Activated gamma-delta T cell (primary cell): Measurements from ENCODE around the gene CASKIN2.
"Not testable (repeated sequence)": the region's sequence is repeated elsewhere in the genome, so short reads cannot be mapped to it uniquely, and the experiment has no call there.

ENCODE experiments used
- DNase-seq: peaks from one replicate; lab custom pipeline; 2025; lab: John Stamatoyannopoulos, UW

The CASKIN2 gene

DNA sequence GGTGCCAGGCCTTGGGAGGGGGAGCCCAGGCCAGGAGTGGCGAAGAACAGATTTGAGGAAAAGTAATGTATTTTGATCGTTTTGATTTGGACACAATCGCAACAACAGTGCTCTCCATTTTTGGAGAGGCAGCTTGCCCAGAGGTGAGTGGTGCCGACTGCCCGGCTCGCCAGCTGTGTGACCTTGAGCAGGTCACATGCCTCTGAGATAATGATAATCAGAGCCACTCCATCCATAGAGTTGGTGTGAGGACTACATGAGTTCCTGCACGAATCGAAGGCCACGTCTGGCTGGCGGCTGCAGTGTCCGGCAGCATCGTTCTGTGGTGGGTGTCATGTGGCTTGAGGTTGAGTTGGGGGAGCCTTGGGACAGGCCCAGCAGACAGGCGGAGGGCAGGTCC lies 30.8 kb upstream of the CASKIN2 start:
- no peak for DNase-seq

DNA sequence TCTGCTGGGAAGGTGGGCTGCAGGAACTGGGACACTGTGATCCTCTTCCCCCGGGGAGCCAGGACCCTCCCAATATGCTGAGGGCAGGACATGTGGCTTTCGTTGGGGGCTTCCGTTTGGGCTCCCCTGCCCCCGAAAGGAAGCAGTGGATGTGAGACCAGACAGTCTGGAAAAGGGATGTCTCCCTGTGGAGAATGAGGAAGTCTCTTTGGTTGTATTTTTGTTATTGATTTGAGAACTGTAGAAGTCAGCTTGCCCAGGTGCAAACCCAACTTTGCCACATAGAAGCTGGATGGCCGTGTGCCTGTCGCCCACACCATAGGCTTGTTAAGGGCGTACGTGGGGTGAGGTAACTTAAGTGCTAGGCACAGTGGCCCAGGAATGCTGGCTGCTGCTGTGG lies 28.9 kb upstream of the CASKIN2 start:
- no peak for DNase-seq

DNA sequence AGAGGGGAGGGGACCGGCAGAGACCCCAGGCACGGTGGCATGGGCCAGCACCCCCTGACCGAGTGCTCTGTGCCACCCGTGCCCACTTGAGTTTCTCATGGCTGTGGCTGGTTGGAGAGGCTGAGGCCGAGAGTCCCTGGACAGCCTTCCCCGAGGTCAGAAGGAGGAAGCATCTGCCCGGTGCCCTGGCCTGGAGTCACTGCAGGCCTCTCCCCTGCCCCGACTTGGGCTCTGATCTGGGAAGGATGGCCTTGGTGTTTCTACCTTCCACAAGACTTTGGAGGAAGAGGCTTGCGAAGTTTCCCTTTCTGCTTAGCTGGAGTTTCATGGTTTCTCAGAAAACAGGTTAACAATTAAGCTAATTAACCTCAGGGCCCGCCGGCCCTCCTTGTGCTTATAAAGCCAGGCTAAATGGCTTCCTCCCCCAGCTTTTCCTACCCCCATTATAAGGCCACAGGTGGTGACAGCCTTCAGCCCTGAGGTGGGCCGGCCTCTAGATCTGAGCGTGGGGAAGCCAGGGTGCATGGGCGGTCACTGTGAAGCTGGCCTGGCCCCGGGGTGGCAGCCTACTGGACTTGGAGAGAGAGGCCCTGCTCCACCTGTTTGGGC lies 27.5 kb upstream of the CASKIN2 start:
- DNase-seq = no peak

- no peak for DNase-seq
These were observed 26.9 kb upstream of the CASKIN2 start for GRCh38 chr17:75542229-75542628.

- DNase-seq = no peak
These were observed 25.7 kb upstream of the CASKIN2 start for GRCh38 chr17:75540923-75541503.

GRCh38 chr17:75539967-75540729 lies 24.8 kb upstream of the CASKIN2 start:
- no peak for DNase-seq

DNA sequence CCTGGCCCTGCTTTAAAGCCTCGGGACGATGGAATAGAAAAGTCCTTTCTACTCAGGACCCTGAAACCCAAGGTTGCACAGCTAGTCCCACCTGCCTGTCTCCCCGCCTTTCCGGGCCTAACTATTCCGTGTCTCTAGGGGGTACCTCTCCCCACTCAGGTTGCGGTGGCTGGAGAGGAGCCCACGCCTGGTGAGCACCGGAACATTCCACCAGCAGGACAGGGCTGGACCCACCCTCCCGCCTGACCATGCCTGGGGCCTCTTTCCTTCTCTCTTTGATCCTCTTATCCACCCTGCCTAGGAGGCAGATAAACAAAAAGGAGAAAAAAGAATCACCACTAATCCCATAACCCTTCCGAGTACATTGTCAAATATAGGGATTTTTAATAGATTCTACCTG lies 21.0 kb upstream of the CASKIN2 start:
- DNase-seq = no peak

- DNase-seq = no peak
These were observed 20.5 kb upstream of the CASKIN2 start for GRCh38 chr17:75535871-75536270.

DNA sequence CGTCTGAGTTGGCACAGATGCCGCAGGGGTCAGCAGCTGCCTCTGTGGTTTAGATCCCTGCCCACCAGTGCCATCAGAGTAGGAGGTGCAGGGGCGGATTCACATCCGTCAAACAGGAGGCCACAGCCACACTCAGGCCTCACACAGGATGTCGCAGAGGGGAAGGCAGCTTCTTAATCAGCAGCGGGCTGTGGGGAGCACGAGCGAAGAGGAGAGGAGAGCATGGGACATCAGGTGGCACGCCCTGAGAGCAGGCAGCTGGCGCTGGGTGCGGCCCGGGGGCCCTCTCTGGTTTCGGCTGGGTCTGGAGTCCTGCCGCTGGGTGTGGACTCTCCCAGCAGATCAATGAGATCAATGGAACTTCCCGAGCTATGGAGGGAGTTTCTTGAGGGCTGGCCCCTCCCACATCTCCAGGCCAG lies 19.8 kb upstream of the CASKIN2 start:
- DNase-seq = peak; percentile 39

DNA sequence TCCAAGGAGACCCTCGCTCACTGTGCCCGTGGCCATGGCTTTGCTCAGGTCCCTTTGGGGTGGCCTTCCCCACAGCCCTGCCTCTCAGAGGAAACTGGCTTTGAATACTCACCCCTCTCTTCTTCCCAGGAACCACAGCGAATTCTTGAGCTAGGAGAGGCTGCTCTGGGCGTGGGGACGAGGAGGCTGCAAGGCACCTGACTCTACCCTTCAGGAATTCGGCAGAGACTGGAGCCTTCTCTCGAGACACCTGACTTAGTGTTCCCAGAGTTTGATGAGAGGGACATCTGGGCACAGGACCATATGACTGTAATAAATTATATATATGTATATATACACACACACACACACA lies 16.4 kb upstream of the CASKIN2 start:
- DNase-seq = no peak

DNA sequence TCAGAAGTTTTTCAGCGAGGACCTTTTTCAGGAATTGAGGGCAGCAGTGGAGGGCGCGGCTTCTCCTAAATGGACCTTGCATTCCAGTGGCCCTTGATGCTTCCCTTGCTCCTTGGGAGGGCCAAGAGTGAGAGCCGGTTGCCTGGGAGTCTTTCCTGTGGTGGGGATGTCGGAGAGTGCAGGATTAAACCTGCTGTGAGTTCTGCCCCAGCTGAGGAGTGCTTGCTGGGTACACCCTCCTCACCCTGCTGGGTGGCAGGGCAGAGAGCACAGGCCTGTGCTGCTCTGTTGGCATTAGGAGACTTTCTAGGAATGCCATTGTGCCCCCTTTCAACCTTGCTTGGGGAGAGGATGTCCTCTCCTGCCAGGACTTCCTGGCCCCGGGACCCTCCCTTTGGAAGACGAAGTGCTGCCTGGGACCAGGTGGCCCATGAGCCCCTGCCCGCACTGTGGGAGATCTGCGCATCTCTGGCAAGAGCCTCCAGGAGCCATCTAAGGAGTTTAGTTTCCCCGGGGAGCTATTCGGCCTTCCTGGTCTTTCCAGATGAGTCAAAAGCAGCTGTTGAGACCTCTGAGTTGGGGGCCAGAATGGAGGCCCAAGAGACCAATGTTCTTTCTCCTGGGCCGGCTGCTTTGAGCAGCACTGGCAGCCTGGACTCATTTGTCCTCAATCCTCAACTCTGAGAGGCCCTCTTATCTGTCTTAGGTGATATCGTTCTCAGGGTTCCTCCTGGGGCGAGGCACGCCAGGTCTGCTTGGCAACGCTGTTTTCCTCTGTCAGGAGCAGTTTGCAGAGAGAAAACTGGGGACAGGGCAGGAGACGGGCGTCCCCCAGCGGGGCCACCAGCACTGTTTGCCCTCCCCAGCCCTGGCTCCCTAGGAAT lies 15.7 kb upstream of the CASKIN2 start:
- no peak for DNase-seq

DNA sequence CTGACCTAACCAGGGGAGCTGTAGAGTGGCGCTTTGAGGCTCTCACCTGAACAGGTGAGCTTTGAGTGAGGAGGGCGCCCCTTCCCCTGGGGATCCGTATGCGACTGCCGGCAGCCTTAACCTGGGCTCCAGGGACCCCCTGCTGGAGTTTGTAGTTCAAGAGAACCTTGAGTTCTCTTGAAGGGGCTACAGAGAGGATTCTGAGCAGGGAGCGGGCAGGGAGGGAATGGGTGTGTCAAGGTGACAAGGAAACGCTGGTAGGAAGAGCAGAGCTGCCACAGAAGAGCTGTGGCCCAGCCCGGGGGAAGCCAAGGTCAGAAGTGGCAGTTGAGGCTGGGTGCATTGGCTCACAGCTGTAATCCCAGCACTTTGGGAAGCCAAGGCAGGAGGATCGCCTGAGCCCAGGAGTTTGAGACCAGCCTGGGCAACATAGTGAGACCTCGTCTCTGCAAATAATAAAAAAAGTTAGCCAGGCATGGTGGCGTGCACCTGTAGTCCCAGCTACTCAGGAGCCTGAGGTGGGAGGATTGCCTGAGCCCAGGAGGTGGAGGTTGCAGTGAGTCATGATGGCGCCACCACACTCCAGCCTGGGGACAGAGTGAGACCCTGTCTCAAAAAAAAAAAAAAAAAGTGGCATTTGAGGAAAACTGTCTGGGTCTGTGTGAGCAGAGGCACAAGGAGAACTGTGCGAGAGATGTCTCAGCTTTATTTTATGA lies 11.4 kb upstream of the CASKIN2 start:
- DNase-seq = no peak

GRCh38 chr17:75525806-75526554 lies 10.6 kb upstream of the CASKIN2 start:
- no peak for DNase-seq

DNA sequence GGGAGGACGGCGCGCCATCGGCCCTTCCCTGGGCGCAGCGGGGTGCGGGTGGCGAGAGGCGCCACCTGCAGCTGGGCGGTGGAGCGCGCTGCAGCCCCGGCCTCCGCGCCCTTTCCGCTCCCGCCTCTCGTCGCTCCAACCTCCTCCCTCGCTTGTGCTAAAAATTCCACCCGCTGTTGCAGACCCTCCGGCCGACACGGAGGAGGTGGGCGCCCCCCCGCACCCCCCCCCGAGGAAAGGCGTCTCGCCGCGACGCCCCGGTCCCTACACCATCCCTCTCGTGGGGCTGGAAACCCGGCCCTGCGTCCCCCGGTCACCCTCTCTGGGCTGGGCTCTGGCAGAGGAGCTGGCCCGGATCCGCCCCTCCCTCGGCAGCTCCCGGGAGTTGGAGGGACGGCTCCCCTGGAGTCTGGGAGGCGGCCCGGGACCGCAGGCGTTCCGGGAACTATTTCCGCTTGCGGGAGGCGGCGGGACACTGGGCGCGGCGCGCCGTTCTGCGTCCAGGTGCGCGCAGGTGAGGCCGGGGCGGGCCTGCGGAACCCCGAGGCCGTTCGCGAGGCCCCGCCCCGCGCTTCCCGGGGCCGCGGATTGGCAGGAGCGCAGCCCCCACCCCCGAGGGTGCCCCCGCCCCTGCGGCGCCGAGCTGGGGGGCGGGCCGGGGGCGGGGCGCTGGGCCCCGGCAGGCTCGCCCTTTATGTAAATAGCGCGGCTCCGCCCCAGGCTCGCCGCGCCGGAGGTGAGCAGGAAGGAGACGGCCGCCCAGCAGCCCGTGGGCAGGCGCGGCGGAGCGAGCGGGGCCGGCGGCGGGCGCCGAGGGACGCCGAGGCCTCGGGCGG lies 9.9 kb upstream of the CASKIN2 start, which contains the start of gene LLGL2:
Gene LLGL2 (plus strand): TSS at position 728 of the 836 bp plus-strand sequence. CDS start 17,730 bp downstream, outside the sequence.
- peak; percentile 81 for DNase-seq

GRCh38 chr17:75524269-75524969 lies 9.1 kb upstream of the CASKIN2 start:
- no peak for DNase-seq

GRCh38 chr17:75523647-75524046 lies 8.3 kb upstream of the CASKIN2 start:
- no peak for DNase-seq

GRCh38 chr17:75521951-75522727 lies 6.8 kb upstream of the CASKIN2 start:
- DNase-seq = no peak

DNA sequence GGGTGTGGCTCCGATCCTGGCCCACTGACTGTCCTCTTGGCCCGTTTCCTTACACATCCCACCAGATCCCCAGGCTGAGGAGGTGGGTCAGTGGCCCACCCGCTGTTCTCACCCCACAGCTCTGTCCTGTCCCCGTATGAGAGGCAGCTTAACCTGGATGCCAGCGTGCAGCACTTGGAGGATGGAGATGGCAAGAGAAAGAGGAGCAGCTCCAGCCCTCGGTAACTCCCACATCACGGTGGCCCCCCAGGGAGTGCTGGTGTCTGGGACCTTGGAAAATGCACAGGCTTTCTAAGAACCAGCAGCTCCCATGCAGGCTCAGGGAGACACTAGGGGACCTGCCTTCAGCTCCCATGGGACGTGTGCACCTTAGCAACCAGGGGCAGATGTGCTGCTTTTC lies 6.0 kb upstream of the CASKIN2 start:
- DNase-seq = no peak

DNA sequence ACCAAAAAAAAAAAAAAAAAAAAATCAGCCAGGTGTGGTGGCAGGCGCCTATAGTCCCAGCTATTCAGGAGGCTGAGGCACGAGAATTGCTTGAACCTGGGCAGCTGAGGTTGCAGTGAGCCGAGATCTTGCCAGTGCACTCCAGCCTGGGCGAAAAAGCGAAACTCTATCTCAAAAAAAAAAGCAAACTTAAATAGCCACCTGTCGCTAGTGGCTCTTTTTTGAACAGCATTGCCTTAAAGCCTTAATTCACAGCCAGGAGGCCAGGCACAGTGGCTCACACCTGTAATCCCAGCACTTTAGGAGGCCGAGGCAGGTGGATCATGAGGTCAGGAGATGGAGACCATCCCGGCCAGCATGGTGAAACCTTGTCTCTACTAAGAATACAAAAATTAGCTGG lies 5.1 kb upstream of the CASKIN2 start:
- not testable (repeated sequence) for DNase-seq
